ENCODE results near the gene GALK2.

DNA sequence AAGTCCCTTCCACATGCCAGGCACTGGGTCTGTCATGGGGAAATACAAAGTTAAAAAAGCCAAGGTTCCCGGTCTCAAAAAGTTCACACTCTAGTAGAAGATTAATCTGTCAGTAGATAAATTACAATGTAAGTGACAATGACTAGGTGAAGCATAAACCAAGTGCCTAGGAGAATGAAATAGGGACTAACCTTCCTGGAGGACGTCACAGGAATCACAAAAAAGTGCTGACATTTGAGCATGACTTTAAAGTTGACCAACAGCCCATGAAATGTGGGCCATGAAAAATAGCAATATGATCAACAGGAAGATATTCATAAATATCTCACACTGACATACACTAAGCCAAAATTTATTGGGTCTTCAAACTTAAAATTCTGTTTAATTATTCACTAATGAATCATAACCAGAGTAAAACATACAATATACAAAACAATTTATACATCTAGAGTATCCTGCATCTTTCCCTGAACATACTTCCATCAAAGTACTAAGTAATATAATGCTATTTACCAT is 34.6 kb upstream of the GALK2 start:
- no peak for TF ChIP-seq CTCF (IDR thresholded peaks at IDR 0.05; ENCODE audit: poor library complexity)
- no peak for TF ChIP-seq EZH2 (IDR thresholded peaks at IDR 0.05; ENCODE audit: borderline replicate concordance)
- TF ChIP-seq EZH2phosphoT487 (IDR thresholded peaks at IDR 0.05; ENCODE audit: low read depth, severe bottlenecking, unreplicated experiment), result no peak

All from hepatocyte (in vitro differentiated cells).